DND-41 (cell line): ENCODE data around the gene NTN1.

Experiments used
- ATAC-seq: fragments of 200-7000 bp; cut with Tn5 transposase; 3 replicates; pipeline ENCODE4 v1.9.1; 2021; ENCODE audit warnings: low read depth; ENCODE audit not compliant: insufficient read depth
- DNase-seq: peaks from one replicate; pipeline ENCODE4 v3.0.0-alpha.2; 2020
- H2AFZ ChIP-seq: 2 replicates; pipeline ENCODE4 v1.6.0; 2012; ENCODE audit warnings: low read depth, low read length
- H3K27ac ChIP-seq: 2 replicates; pipeline ENCODE4 v1.5.1; 2012; ENCODE audit warnings: low read length, inconsistent platforms
- H3K27me3 ChIP-seq: fragments of 200-600 bp; sonication (generic); 2 replicates; pipeline ENCODE4 v1.6.0; 2012; ENCODE audit warnings: low read length, mild to moderate bottlenecking, inconsistent platforms; ENCODE audit not compliant: insufficient read depth, poor library complexity
- H3K36me3 ChIP-seq: 2 replicates; pipeline ENCODE4 v1.5.1; 2012; ENCODE audit warnings: low read length, inconsistent platforms; ENCODE audit not compliant: insufficient read depth
- H3K4me1 ChIP-seq: 2 replicates; pipeline ENCODE4 v1.5.1; 2012; ENCODE audit warnings: mild to moderate bottlenecking, low read length; ENCODE audit not compliant: insufficient read depth
- H3K4me2 ChIP-seq: 2 replicates; pipeline ENCODE4 v1.6.0; 2012; ENCODE audit warnings: mild to moderate bottlenecking, moderate library complexity, low read length, inconsistent platforms; ENCODE audit not compliant: insufficient read depth
- H3K4me3 ChIP-seq, 2 experiments: fragments of 200-600 bp in 1 of 2; shearing (Covaris generic) in 1 of 2; 2 replicates each; pipeline ENCODE4 v1.5.1; 2012 to 2016; ENCODE audit warnings: inconsistent platforms in 2 of 2, low read length in 2 of 2, mild to moderate bottlenecking in 2 of 2, low read depth in 1 of 2, moderate library complexity in 1 of 2
- H3K79me2 ChIP-seq: 2 replicates; pipeline ENCODE4 v1.6.0; 2012; ENCODE audit warnings: low read length, inconsistent platforms; ENCODE audit not compliant: insufficient read depth
- H3K9ac ChIP-seq: 2 replicates; pipeline ENCODE4 v1.6.0; 2012; ENCODE audit warnings: low read depth, mild to moderate bottlenecking, inconsistent platforms, low read length, moderate library complexity
- H3K9me3 ChIP-seq: 2 replicates; pipeline ENCODE4 v1.5.1; 2012; ENCODE audit warnings: low read length, moderate library complexity, mild to moderate bottlenecking, inconsistent platforms; ENCODE audit not compliant: insufficient read depth, severe bottlenecking
- H4K20me1 ChIP-seq: 2 replicates; pipeline ENCODE4 v1.6.0; 2012; ENCODE audit warnings: low read length; ENCODE audit not compliant: insufficient read depth
- EZH2 ChIP-seq: IDR thresholded peaks from 3 replicates; pipeline ENCODE4 v1.6.1; 2012; ENCODE audit warnings: borderline replicate concordance, low read depth, mild to moderate bottlenecking, moderate library complexity, low read length, inconsistent platforms; ENCODE audit not compliant: severe bottlenecking
- TF ChIP-seq, protein P1 (sequence below): IDR thresholded peaks from 2 replicates; pipeline ENCODE4 v1.5.1; 2012; ENCODE audit warnings: borderline replicate concordance, low read length, moderate library complexity, mild to moderate bottlenecking; ENCODE audit not compliant: poor library complexity, severe bottlenecking; ENCODE audit errors: extremely low read depth

Gene NTN1

DNA sequence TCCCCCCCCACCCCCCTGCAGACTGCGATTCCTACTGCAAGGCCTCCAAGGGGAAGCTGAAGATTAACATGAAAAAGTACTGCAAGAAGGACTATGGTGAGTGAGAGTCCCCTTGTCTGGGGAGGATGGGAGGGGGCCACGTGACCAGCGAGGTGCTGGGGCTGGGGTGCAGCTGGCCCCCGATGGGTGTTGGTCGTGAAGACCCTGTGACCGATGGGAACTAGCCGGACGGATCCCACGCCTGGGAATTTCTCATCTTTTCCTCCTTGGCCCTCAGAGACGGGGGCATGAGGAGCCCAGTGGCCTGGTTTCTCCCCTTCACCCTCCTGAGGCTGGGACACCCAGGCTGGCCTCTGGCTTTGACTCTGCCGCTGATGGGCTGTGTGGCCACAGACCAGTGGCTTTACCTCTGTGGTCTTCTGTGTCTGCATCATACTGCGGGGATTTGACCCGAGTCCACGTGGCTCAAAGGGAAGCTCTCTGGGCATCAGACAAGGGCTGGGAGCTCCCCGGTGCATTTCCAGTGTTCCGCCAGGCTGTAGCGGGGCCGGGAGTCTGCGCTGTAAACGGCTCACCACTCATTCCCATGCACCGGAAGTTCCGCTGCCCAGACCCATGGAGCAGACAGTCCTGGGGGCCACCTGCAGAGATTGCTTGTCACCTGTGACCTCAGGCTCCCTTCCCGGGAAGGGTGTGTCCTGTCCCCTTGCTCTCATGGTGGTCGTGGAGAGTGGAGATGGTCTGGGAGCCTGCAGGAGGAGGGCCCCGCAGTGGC lies 200.0 kb downstream of the NTN1 start:
- Histone ChIP-seq H3K27ac (no peak overlapping the region), H3K4me2 (no peak overlapping the region), H3K9me3 (peaks cover 3% of the 10 kb centered on the region), H3K79me2 (no peaks in the 10 kb centered on the region), H3K4me1 (no peaks in the 10 kb centered on the region), H3K9ac (no peak overlapping the region), H3K27me3 (no peaks in the 10 kb centered on the region), H3K36me3 (no peaks in the 10 kb centered on the region), H4K20me1 (no peaks in the 10 kb centered on the region; the same call in 1 of the 2 replicates), H3K4me3 (no peak overlapping the region), H2AFZ (no peak overlapping the region)
- TF ChIP-seq, protein P1, sequence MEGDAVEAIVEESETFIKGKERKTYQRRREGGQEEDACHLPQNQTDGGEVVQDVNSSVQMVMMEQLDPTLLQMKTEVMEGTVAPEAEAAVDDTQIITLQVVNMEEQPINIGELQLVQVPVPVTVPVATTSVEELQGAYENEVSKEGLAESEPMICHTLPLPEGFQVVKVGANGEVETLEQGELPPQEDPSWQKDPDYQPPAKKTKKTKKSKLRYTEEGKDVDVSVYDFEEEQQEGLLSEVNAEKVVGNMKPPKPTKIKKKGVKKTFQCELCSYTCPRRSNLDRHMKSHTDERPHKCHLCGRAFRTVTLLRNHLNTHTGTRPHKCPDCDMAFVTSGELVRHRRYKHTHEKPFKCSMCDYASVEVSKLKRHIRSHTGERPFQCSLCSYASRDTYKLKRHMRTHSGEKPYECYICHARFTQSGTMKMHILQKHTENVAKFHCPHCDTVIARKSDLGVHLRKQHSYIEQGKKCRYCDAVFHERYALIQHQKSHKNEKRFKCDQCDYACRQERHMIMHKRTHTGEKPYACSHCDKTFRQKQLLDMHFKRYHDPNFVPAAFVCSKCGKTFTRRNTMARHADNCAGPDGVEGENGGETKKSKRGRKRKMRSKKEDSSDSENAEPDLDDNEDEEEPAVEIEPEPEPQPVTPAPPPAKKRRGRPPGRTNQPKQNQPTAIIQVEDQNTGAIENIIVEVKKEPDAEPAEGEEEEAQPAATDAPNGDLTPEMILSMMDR, result no peak
- TF ChIP-seq EZH2, result no peak
- DNase-seq (no peak), ATAC-seq (no peak)

DNA sequence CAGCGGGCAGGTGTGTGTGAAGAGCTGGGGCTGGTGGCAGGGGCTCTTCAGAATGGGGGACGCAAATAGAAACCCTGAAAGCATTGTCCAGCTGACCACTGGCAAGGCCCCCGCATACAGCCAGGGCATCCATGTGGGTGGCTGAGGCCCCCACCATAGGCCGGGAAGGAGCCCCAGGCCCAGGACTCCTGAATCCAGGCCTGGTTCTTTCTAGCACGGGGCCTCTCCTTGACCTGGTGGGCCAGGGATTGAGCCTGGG lies 200.5 kb downstream of the NTN1 start:
- Histone ChIP-seq H3K4me1 (no peaks in the 10 kb centered on the region), H3K27ac (no peak overlapping the region), H3K4me2 (no peak overlapping the region), H3K4me3 (no peak overlapping the region), H3K27me3 (no peaks in the 10 kb centered on the region), H4K20me1 (no peaks in the 10 kb centered on the region; the same call in none of the 2 replicates), H3K36me3 (no peaks in the 10 kb centered on the region), H3K79me2 (no peaks in the 10 kb centered on the region), H3K9me3 (no peaks in the 10 kb centered on the region), H3K9ac (no peak overlapping the region), H2AFZ (no peak overlapping the region)
- ATAC-seq (no peak), DNase-seq (no peak)
- TF ChIP-seq, protein P1, result no peak
- TF ChIP-seq EZH2, result no peak

DNA sequence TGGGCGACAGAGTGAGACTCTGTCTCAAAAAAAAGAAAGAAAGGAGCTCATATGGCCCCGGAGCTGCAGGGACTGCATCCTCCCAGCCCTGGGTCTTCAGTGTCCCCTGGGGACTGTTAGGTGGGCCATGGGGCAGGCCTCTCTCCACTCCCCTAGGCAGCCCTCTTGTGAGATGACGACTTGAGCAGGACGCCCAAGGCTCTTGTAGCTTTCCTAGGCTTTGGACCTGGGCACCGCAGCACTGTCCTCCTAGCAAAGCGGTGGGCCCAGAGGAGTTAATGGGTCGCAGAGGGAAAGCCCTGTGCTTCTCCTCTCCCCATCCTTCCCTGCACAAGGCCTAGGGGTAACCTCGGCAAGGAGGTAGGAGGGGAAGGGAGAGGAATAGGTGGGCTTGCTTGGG lies 202.2 kb downstream of the NTN1 start:
- H3K4me2 ChIP-seq, result no peak overlapping the region
- H3K4me1 ChIP-seq, result no peaks in the 10 kb centered on the region

More for the DNA sequence above, 202.2 kb downstream of the NTN1 start:
- no peak overlapping the region for H3K9ac ChIP-seq
- H2AFZ ChIP-seq, result no peak overlapping the region
- H3K27ac ChIP-seq, result no peak overlapping the region
- no peaks in the 10 kb centered on the region for H3K79me2 ChIP-seq
- ATAC-seq (no peak), DNase-seq (no peak)
- no peaks in the 10 kb centered on the region; the same call in 1 of the 2 replicates for H3K36me3 ChIP-seq
- H3K27me3 ChIP-seq, result no peaks in the 10 kb centered on the region
- TF ChIP-seq, protein P1, result no peak
- no peak for TF ChIP-seq EZH2
- no peak overlapping the region for H3K4me3 ChIP-seq
- no peaks in the 10 kb centered on the region for H3K9me3 ChIP-seq
- no peaks in the 10 kb centered on the region; the same call in none of the 2 replicates for H4K20me1 ChIP-seq
